ENCODE results near the gene TTLL4. TPM values are rescaled to one million over a fixed set of nuclear protein-coding genes. Genes with fewer than 3 reads are reported as not detected.
A peak's percentile ranks its signal among the peaks of the same experiment; 100 is the strongest.
"Not testable (repeated sequence)": the region's sequence is repeated elsewhere in the genome, so short reads cannot be mapped to it uniquely, and the experiment has no call there.

The TTLL4 gene
- total and polyA plus RNA-seq, 4 experiments from 2014 or later = 0.36 to 26.1 (median 14.2) TPM

GRCh38 chr2:218754781-218755180 is 44.1 kb downstream of the TTLL4 start:
- Histone ChIP-seq H3K36me3 (ENCODE audit: insufficient read depth, low read length) (peaks cover 28% of the 10 kb centered on the region), H3K27ac (ENCODE audit: low read depth, low read length) (no peak overlapping the region), H3K4me3 (ENCODE audit: low read length in 2 of 2) (no peak overlapping the region), H3K27me3 (ENCODE audit: insufficient read depth, low read length) (no peaks in the 10 kb centered on the region), H3K4me1 (ENCODE audit: insufficient read depth, low read length) (no peaks in the 10 kb centered on the region), H3K9me3 (ENCODE audit: control insufficient read depth in 1 of 2, low read length in 2 of 2) (no peaks in the 10 kb centered on the region)
- intact Hi-C loops (cut with micrococcal nuclease) = no loop called here
- no peak overlapping the region for H3K27ac Mint-ChIP-seq
- CTCF ChIA-PET (ENCODE audit: partially characterized antibody) = no interaction called here
- no peaks in the 10 kb centered on the region for H3K9me3 Mint-ChIP-seq
- DNase-seq = no peak
- H3K36me3 Mint-ChIP-seq = peaks cover 58 to 61% of the 10 kb centered on the region in 2 donors
- no peaks in the 10 kb centered on the region for H3K27me3 Mint-ChIP-seq
- POLR2A ChIA-PET (ENCODE audit: partially characterized antibody) = no interaction called here
- H3K4me3 Mint-ChIP-seq = no peak overlapping the region
- no peaks in the 10 kb centered on the region for H3K4me1 Mint-ChIP-seq

GRCh38 chr2:218755198-218755566 is 44.5 kb downstream of the TTLL4 start:
- Histone ChIP-seq H3K9me3 (ENCODE audit: control insufficient read depth in 1 of 2, low read length in 2 of 2) (no peaks in the 10 kb centered on the region), H3K27ac (ENCODE audit: low read depth, low read length) (no peak overlapping the region), H3K4me1 (ENCODE audit: insufficient read depth, low read length) (no peaks in the 10 kb centered on the region), H3K4me3 (ENCODE audit: low read length in 2 of 2) (no peak overlapping the region), H3K27me3 (ENCODE audit: insufficient read depth, low read length) (no peaks in the 10 kb centered on the region), H3K36me3 (ENCODE audit: insufficient read depth, low read length) (peaks cover 24% of the 10 kb centered on the region)
- Mint-ChIP-seq H3K9me3 (no peaks in the 10 kb centered on the region), H3K36me3 (peaks cover 54 to 57% of the 10 kb centered on the region in 2 donors), H3K4me1 (no peaks in the 10 kb centered on the region), H3K27ac (no peak overlapping the region), H3K27me3 (no peaks in the 10 kb centered on the region), H3K4me3 (no peak overlapping the region)
- ChIA-PET CTCF (ENCODE audit: partially characterized antibody) (no interaction called here), POLR2A (ENCODE audit: partially characterized antibody) (no interaction called here)
- DNase-seq = no peak
- intact Hi-C loops (cut with micrococcal nuclease) = no loop called here

GRCh38 chr2:218755567-218756404 is 45.2 kb downstream of the TTLL4 start:
- intact Hi-C loops (cut with micrococcal nuclease) = no loop called here
- H3K27me3 ChIP-seq (ENCODE audit: insufficient read depth, low read length) = no peaks in the 10 kb centered on the region
- POLR2A ChIA-PET (ENCODE audit: partially characterized antibody) = no interaction called here
- CTCF ChIA-PET (ENCODE audit: partially characterized antibody) = no interaction called here
- H3K27me3 Mint-ChIP-seq = no peaks in the 10 kb centered on the region
- peaks cover 18% of the 10 kb centered on the region for H3K36me3 ChIP-seq (ENCODE audit: insufficient read depth, low read length)
- H3K4me3 Mint-ChIP-seq = no peak overlapping the region
- H3K4me3 ChIP-seq (ENCODE audit: low read length in 2 of 2) = no peak overlapping the region
- peaks cover 47 to 51% of the 10 kb centered on the region in 2 donors for H3K36me3 Mint-ChIP-seq
- H3K4me1 Mint-ChIP-seq = no peaks in the 10 kb centered on the region
- H3K9me3 Mint-ChIP-seq = no peaks in the 10 kb centered on the region
- DNase-seq = no peak
- no peak overlapping the region for H3K27ac ChIP-seq (ENCODE audit: low read depth, low read length)
- H3K9me3 ChIP-seq (ENCODE audit: control insufficient read depth in 1 of 2, low read length in 2 of 2) = no peaks in the 10 kb centered on the region
- no peaks in the 10 kb centered on the region for H3K4me1 ChIP-seq (ENCODE audit: insufficient read depth, low read length)
- no peak overlapping the region for H3K27ac Mint-ChIP-seq

GRCh38 chr2:218756599-218757377 is 46.2 kb downstream of the TTLL4 start:
- intact Hi-C loops (cut with micrococcal nuclease) = no loop called here
- no peaks in the 10 kb centered on the region for H3K27me3 Mint-ChIP-seq
- H3K36me3 Mint-ChIP-seq = peaks cover 40 to 42% of the 10 kb centered on the region in 2 donors
- Histone ChIP-seq H3K9me3 (ENCODE audit: control insufficient read depth in 1 of 2, low read length in 2 of 2) (no peaks in the 10 kb centered on the region), H3K4me1 (ENCODE audit: insufficient read depth, low read length) (no peaks in the 10 kb centered on the region), H3K4me3 (ENCODE audit: low read length in 2 of 2) (no peak overlapping the region), H3K27ac (ENCODE audit: low read depth, low read length) (no peak overlapping the region), H3K36me3 (ENCODE audit: insufficient read depth, low read length) (peaks cover 16% of the 10 kb centered on the region), H3K27me3 (ENCODE audit: insufficient read depth, low read length) (no peaks in the 10 kb centered on the region)
- H3K27ac Mint-ChIP-seq = no peak overlapping the region
- no peaks in the 10 kb centered on the region for H3K9me3 Mint-ChIP-seq
- no peak for DNase-seq
- CTCF ChIA-PET (ENCODE audit: partially characterized antibody) = no interaction called here
- POLR2A ChIA-PET (ENCODE audit: partially characterized antibody) = no interaction called here
- no peak overlapping the region for H3K4me3 Mint-ChIP-seq
- no peaks in the 10 kb centered on the region for H3K4me1 Mint-ChIP-seq

GRCh38 chr2:218761795-218762194 is 51.2 kb downstream of the TTLL4 start:
- Mint-ChIP-seq H3K9me3 (peaks cover 0 to under 1% (median 0%) of the 10 kb centered on the region in 8 donors), H3K27ac (no peak overlapping the region), H3K27me3 (no peaks in the 10 kb centered on the region), H3K36me3 (peaks cover 0 to 1% of the 10 kb centered on the region in 2 donors), H3K4me3 (no peak overlapping the region), H3K4me1 (no peaks in the 10 kb centered on the region)
- intact Hi-C loops (cut with micrococcal nuclease) = no loop called here
- Histone ChIP-seq H3K4me3 (ENCODE audit: low read length in 2 of 2) (no peak overlapping the region), H3K27ac (ENCODE audit: low read depth, low read length) (no peak overlapping the region), H3K27me3 (ENCODE audit: insufficient read depth, low read length) (no peaks in the 10 kb centered on the region), H3K9me3 (ENCODE audit: control insufficient read depth in 1 of 2, low read length in 2 of 2) (no peaks in the 10 kb centered on the region), H3K4me1 (ENCODE audit: insufficient read depth, low read length) (no peaks in the 10 kb centered on the region), H3K36me3 (ENCODE audit: insufficient read depth, low read length) (no peaks in the 10 kb centered on the region)
- POLR2A ChIA-PET (ENCODE audit: partially characterized antibody) = no interaction called here
- CTCF ChIA-PET (ENCODE audit: partially characterized antibody) = no interaction called here
- no peak for DNase-seq

GRCh38 chr2:218772759-218773158 is 62.1 kb downstream of the TTLL4 start:
- H3K27ac ChIP-seq (ENCODE audit: low read depth, low read length); H3K27me3 ChIP-seq (ENCODE audit: insufficient read depth, low read length); H3K27me3 Mint-ChIP-seq; H3K4me1 ChIP-seq (ENCODE audit: insufficient read depth, low read length); CTCF ChIA-PET (ENCODE audit: partially characterized antibody); H3K4me1 Mint-ChIP-seq; H3K4me3 Mint-ChIP-seq; H3K9me3 ChIP-seq (ENCODE audit: control insufficient read depth in 1 of 2, low read length in 2 of 2); H3K36me3 ChIP-seq (ENCODE audit: insufficient read depth, low read length); POLR2A ChIA-PET (ENCODE audit: partially characterized antibody); intact Hi-C loops (cut with micrococcal nuclease); DNase-seq; H3K4me3 ChIP-seq (ENCODE audit: low read length in 2 of 2): not testable (repeated sequence)
- Mint-ChIP-seq H3K9me3 (peaks cover 0 to 26% (median 15%) of the 10 kb centered on the region in 8 donors), H3K36me3 (peaks cover 16 to 48% of the 10 kb centered on the region in 2 donors), H3K27ac (peak overlapping the region in 1 of 7 donors; percentile 2)

GRCh38 chr2:218773881-218774280 is 63.2 kb downstream of the TTLL4 start:
- Mint-ChIP-seq H3K36me3 (peaks cover 16 to 50% of the 10 kb centered on the region in 2 donors), H3K9me3 (peaks cover 0 to 35% (median 19%) of the 10 kb centered on the region in 8 donors), H3K4me1 (peaks cover 0 to 2% (median 0%) of the 10 kb centered on the region in 4 donors), H3K27ac (no peak overlapping the region), H3K27me3 (peaks cover 0 to under 1% of the 10 kb centered on the region in 2 donors), H3K4me3 (no peak overlapping the region)
- POLR2A ChIA-PET (ENCODE audit: partially characterized antibody) = no interaction called here
- CTCF ChIA-PET (ENCODE audit: partially characterized antibody) = no interaction called here
- DNase-seq = no peak
- Histone ChIP-seq H3K27ac (ENCODE audit: low read depth, low read length) (no peak overlapping the region), H3K36me3 (ENCODE audit: insufficient read depth, low read length) (no peaks in the 10 kb centered on the region), H3K4me3 (ENCODE audit: low read length in 2 of 2) (no peak overlapping the region), H3K9me3 (ENCODE audit: control insufficient read depth in 1 of 2, low read length in 2 of 2) (no peaks in the 10 kb centered on the region), H3K4me1 (ENCODE audit: insufficient read depth, low read length) (no peaks in the 10 kb centered on the region), H3K27me3 (ENCODE audit: insufficient read depth, low read length) (no peaks in the 10 kb centered on the region)
- intact Hi-C loops (cut with micrococcal nuclease) = no loop called here
